Activated CD4-positive, alpha-beta T cell treated with anti-CD3 and anti-CD28 coated beads for 36 hours (primary cell): ENCODE data around the gene ABR. TPM values are rescaled to one million over a fixed set of nuclear protein-coding genes. Genes with fewer than 3 reads are reported as not detected.

Source experiments
- ATAC-seq: fragments of 200-7000 bp; cut with Tn5 transposase; one replicate; pipeline ENCODE4 v1.10.0; 2021; ENCODE audit warnings: mild to moderate bottlenecking, moderate library complexity
- CTCF ChIA-PET: fragments of 350-600 bp; sonication (Branson Sonifier 250); formaldehyde crosslinking; loops from one replicate; lab custom pipeline; 2021; ENCODE audit warnings: antibody characterized with exemption; lab: Charles Lee
- POLR2A ChIA-PET: fragments of 350-600 bp; sonication (Branson Sonifier 250); formaldehyde crosslinking; loops from one replicate; lab custom pipeline; 2021; ENCODE audit warnings: antibody characterized with exemption, inconsistent platforms; lab: Charles Lee
- DNase-seq: peaks from one replicate; pipeline ENCODE4 v3.0.0-alpha.2; 2020
- H3K27ac Mint-ChIP-seq: one replicate; pipeline ENCODE4 v1.8.0; 2021; ENCODE audit warnings: mixed read lengths
- H3K27me3 Mint-ChIP-seq: one replicate; pipeline ENCODE4 v1.8.0; 2021; ENCODE audit warnings: mixed read lengths
- H3K36me3 Mint-ChIP-seq: one replicate; pipeline ENCODE4 v1.8.0; 2021; ENCODE audit warnings: low read depth, mixed read lengths
- H3K4me1 Mint-ChIP-seq: one replicate; pipeline ENCODE4 v1.8.0; 2021; ENCODE audit warnings: mixed read lengths
- H3K4me3 Mint-ChIP-seq: one replicate; pipeline ENCODE4 v1.8.0; 2021; ENCODE audit warnings: mild to moderate bottlenecking, moderate library complexity, mixed read lengths
- H3K9me3 Mint-ChIP-seq: one replicate; pipeline ENCODE4 v1.8.0; 2021; ENCODE audit warnings: low read depth, mixed read lengths
- intact Hi-C, 2 experiments: fragments of 100-400 bp; cut with DNase I in 1 of 2; cut with micrococcal nuclease in 1 of 2; formaldehyde crosslinking; loops; one replicate each; pipeline versions ENCODE4 v1.14.2 to v1.15.1; 2022 to 2024; cut with DNase I, micrococcal nuclease
- total RNA-seq, 2 experiments: library from RNA; stranded (reverse); gene quantifications; one replicate each; pipeline ENCODE4 v1.2.3, GENCODE V29; 2021

The ABR gene
- total RNA-seq, 2 experiments from 2014 or later = 45.2 to 50.5 TPM

GRCh38 chr17:1029922-1030644 lies 149.7 kb downstream of the ABR start:
- Mint-ChIP-seq H3K36me3 (peaks cover 2% of the 10 kb centered on the region), H3K4me1 (no peaks in the 10 kb centered on the region), H3K27ac (no peak overlapping the region), H3K27me3 (no peaks in the 10 kb centered on the region), H3K4me3 (no peak overlapping the region), H3K9me3 (no peaks in the 10 kb centered on the region)
- ChIA-PET POLR2A (no interaction called here), CTCF (interaction anchor here (0.6 kb wide), 2 partner anchors 49 to 304 kb away, joined by 4 read pairs; no protein-coding TSS in a partner anchor)
- DNase-seq = no peak
- no peak for ATAC-seq
- intact Hi-C loops = no loop called here

DNA sequence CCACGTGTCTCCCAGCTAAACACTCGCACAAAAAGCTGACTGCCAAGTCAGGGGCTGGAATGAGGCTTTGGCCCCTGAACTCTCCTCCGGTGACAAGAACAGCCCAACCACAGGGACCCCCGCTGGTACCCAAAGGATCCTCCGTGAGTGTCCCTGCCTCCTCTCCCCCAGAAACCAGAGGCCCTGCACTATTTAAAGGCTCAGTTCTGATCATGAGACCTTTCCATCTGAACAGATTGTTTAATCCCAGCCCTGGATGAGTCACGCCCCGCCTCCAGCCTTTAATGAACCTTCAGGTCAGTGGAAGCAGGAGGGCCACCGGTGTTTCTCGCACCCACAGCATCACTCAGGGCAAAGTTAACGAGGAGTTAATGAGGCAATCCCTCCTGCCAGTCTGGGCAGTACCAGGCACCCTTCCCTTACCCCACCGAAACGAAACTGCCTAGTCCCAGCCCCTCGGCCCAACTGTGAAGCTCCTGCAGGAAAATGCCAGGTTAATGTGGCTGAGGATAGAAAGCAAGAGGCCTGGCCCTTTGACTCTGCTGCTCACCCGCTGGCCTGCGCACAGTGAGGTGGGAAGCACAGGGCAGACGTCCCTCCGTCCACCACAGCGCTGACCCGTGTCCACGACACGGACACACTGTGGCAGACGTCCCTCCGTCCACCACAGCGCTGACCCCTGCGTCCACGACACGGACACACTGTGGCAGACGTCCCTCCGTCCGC lies 150.4 kb downstream of the ABR start:
- Mint-ChIP-seq H3K4me1 (no peaks in the 10 kb centered on the region), H3K4me3 (no peak overlapping the region), H3K9me3 (no peaks in the 10 kb centered on the region), H3K36me3 (peaks cover 2% of the 10 kb centered on the region), H3K27ac (no peak overlapping the region), H3K27me3 (no peaks in the 10 kb centered on the region)
- intact Hi-C loops = no loop called here
- ChIA-PET CTCF (no interaction called here), POLR2A (no interaction called here)
- no peak for ATAC-seq
- DNase-seq = no peak

DNA sequence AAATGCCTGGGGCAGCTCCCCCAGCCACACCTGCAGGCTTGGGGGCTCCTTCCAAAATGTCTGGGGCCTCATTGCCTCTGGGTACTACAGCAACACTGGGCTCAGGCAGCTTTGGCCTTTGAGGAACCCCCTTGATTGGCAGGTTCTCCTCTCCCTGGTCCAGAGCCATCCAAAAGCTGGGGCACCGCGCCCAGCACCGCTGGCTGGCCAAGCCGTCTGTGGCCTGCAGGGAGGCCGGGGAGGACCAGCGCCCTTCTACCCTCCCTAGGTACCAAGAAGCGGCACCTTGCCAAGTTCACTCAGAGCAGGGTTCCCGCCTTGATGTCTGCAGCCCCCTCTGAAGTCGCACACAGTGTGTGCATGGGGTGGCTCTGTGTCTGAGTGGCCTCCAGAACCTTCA lies 152.7 kb downstream of the ABR start:
- Mint-ChIP-seq H3K27ac (no peak overlapping the region), H3K4me1 (no peaks in the 10 kb centered on the region), H3K4me3 (no peak overlapping the region), H3K36me3 (peaks cover 2% of the 10 kb centered on the region), H3K9me3 (no peaks in the 10 kb centered on the region), H3K27me3 (no peaks in the 10 kb centered on the region)
- CTCF ChIA-PET = interaction anchor here (0.7 kb wide), 1 partner anchor 200 kb away, joined by 3 read pairs; no protein-coding TSS in a partner anchor
- intact Hi-C loops = no loop called here
- ATAC-seq (no peak), DNase-seq (no peak)
- POLR2A ChIA-PET = no interaction called here

DNA sequence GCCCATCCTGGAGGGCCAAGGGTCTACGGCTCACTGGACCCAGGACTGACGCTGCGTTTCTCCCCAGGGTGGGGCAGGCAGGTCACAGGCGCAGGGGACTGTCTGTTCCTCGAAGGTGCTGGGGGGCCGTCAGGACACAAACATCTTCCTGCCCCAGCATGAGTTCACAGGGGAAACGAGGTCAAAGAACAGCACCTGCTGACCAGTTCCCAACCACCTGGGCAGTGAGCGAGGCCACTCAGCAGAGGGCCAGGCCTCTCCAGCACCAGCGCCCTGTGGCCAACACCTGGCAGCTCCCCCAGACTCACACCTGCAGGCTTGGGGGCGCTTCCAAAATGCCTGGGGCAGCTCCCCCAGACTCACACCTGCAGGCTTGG lies 153.2 kb downstream of the ABR start:
- DNase-seq = no peak
- ChIA-PET POLR2A (no interaction called here), CTCF (no interaction called here)
- intact Hi-C loops = no loop called here
- H3K4me3 Mint-ChIP-seq = no peak overlapping the region
- no peak for ATAC-seq
- no peak overlapping the region for H3K27ac Mint-ChIP-seq
- peaks cover 2% of the 10 kb centered on the region for H3K36me3 Mint-ChIP-seq
- H3K4me1 Mint-ChIP-seq = no peaks in the 10 kb centered on the region
- no peaks in the 10 kb centered on the region for H3K27me3 Mint-ChIP-seq
- no peaks in the 10 kb centered on the region for H3K9me3 Mint-ChIP-seq

- Mint-ChIP-seq H3K4me3 (no peak overlapping the region), H3K27me3 (no peaks in the 10 kb centered on the region), H3K4me1 (no peaks in the 10 kb centered on the region), H3K27ac (no peak overlapping the region), H3K36me3 (peaks cover 2% of the 10 kb centered on the region), H3K9me3 (no peaks in the 10 kb centered on the region)
- intact Hi-C loops = no loop called here
- no peak for ATAC-seq
- POLR2A ChIA-PET = no interaction called here
- DNase-seq = no peak
- CTCF ChIA-PET = no interaction called here
Observed at GRCh38 chr17:1025733-1026598, 153.8 kb downstream of the ABR start.

GRCh38 chr17:1024076-1024475 lies 155.7 kb downstream of the ABR start:
- no peak overlapping the region for H3K27ac Mint-ChIP-seq
- DNase-seq (no peak), ATAC-seq (no peak)
- H3K4me3 Mint-ChIP-seq = no peak overlapping the region
- ChIA-PET POLR2A (no interaction called here), CTCF (interaction anchor here (0.5 kb wide), 1 partner anchor 56 kb away, joined by 3 read pairs; no protein-coding TSS in a partner anchor)
- H3K27me3 Mint-ChIP-seq = no peaks in the 10 kb centered on the region
- peaks cover 4% of the 10 kb centered on the region for H3K36me3 Mint-ChIP-seq
- intact Hi-C loops = no loop called here
- no peaks in the 10 kb centered on the region for H3K9me3 Mint-ChIP-seq
- H3K4me1 Mint-ChIP-seq = no peaks in the 10 kb centered on the region

DNA sequence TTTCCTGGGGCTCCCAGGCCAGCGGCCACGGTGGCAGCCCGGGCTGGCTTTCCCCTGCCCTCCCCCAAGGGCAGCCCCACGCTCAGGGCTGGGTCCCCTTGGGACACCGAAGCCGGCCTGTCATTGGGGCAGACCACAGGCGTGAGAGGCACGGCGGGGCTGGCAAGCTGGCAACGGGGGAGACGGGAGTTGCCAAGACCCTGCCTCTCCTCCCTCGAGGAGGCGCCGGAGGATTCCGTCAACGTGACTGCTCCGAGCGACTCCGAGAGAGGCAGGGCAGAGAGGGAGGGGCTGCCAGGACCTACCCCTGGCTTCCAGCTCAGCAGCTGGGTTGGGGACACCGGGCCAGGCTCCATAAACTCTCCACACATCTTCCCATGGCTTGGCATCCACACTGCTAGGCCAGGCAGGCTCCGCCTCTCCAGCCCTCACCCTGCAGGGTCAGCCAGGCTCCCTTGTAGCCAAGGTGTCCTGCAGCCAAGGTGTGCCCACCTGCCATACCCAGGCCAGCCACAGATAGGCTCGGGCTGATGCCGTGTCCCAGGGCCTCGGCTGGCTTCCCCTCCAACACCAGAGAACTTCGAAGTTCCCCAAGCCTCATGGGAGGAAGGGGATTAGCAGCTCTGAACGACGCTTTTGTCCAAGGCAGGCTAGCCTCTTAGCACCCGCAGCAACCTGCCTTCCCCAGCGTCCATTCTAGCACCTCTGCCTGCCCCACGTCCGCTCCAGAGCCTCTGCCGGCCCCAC lies 157.3 kb downstream of the ABR start:
- ATAC-seq (no peak), DNase-seq (no peak)
- ChIA-PET POLR2A (no interaction called here), CTCF (no interaction called here)
- Mint-ChIP-seq H3K27me3 (no peaks in the 10 kb centered on the region), H3K27ac (no peak overlapping the region), H3K9me3 (no peaks in the 10 kb centered on the region), H3K4me1 (no peaks in the 10 kb centered on the region), H3K4me3 (no peak overlapping the region), H3K36me3 (peaks cover 4% of the 10 kb centered on the region)
- intact Hi-C loops = no loop called here

DNA sequence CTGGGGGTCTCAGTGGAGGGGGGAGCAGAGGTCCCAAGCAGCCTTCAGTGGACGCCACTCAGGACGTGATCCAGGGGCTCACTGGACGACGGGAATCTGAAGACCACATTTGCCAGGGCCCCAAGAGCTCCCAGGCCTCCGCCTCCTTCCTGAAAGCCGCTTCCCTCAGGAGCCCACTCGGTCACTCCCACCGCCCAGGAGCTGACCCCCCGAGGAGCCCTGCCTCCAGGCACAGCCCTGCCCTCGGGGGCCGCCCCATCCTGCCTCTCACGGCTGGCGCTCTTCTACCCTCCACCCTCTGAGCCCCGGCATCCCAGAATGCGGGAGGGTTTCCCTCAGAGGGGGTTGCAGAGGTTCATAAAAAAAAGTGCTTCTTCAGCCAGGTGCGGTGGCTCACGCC lies 158.6 kb downstream of the ABR start:
- DNase-seq (no peak), ATAC-seq (no peak)
- no peak overlapping the region for H3K4me3 Mint-ChIP-seq
- intact Hi-C loops = no loop called here
- H3K4me1 Mint-ChIP-seq = no peaks in the 10 kb centered on the region
- no peak overlapping the region for H3K27ac Mint-ChIP-seq
- H3K36me3 Mint-ChIP-seq = peaks cover 4% of the 10 kb centered on the region
- ChIA-PET CTCF (interaction anchor here (0.6 kb wide), 1 partner anchor 134 kb away, joined by 5 read pairs; no protein-coding TSS in a partner anchor), POLR2A (no interaction called here)
- no peaks in the 10 kb centered on the region for H3K9me3 Mint-ChIP-seq
- no peaks in the 10 kb centered on the region for H3K27me3 Mint-ChIP-seq

GRCh38 chr17:1019451-1019850 lies 160.3 kb downstream of the ABR start:
- H3K27me3 Mint-ChIP-seq = no peaks in the 10 kb centered on the region
- ATAC-seq = no peak
- H3K4me1 Mint-ChIP-seq = no peaks in the 10 kb centered on the region
- no peak for DNase-seq
- H3K9me3 Mint-ChIP-seq = no peaks in the 10 kb centered on the region
- CTCF ChIA-PET = interaction anchor here (1.4 kb wide), 1 partner anchor 39 kb away, joined by 4 read pairs; no protein-coding TSS in a partner anchor
- POLR2A ChIA-PET = no interaction called here
- H3K27ac Mint-ChIP-seq = peak overlapping the region; percentile 1
- H3K4me3 Mint-ChIP-seq = no peak overlapping the region
- peaks cover 2% of the 10 kb centered on the region for H3K36me3 Mint-ChIP-seq
- intact Hi-C loops = no loop called here

DNA sequence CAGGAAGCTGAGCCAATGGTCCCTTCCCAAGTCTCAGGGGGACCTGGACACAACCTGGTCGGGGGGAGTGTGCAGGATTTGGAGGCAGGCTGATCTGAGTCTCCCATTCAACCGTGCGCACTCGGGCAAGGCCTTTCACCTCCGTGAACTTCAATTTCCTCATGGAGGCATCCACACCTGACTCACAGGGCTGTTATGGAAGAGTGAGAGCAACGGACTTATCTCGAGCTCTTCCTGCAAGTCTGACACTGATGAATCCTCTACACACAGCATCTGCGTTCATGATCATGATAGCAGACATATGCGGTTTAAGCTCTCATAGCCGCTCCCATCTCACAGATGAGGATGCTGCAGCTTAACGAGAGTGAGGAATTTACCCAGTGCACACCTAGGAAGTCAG lies 161.2 kb downstream of the ABR start:
- no peaks in the 10 kb centered on the region for H3K4me1 Mint-ChIP-seq
- ChIA-PET POLR2A (no interaction called here), CTCF (interaction anchor here (1.4 kb wide), 1 partner anchor 40 kb away, joined by 4 read pairs; no protein-coding TSS in a partner anchor)

DNA sequence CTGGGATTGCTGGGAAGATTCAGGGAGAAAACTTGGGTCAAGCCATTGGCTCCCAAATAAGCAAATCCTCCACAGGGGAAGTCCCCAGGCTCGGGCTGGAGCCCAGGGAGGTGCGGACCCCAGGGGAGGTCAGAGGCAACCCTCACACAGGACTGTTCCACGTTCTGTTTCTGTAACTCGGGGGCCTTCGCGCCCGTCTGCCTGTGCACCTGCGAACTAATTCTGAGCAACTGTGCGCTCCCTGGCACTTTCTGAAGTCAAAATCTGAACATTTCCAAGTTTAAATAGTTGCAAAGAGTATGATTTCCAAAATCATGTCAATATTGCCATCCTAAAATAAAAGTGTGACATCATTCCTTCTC lies 166.1 kb downstream of the ABR start:
- intact Hi-C loops = no loop called here
- H3K4me3 Mint-ChIP-seq = no peak overlapping the region
- no peaks in the 10 kb centered on the region for H3K9me3 Mint-ChIP-seq
- H3K27ac Mint-ChIP-seq = no peak overlapping the region
- ChIA-PET CTCF (no interaction called here), POLR2A (no interaction called here)
- H3K27me3 Mint-ChIP-seq = no peaks in the 10 kb centered on the region
- DNase-seq (no peak), ATAC-seq (no peak)
- no peaks in the 10 kb centered on the region for H3K4me1 Mint-ChIP-seq
- peaks cover 4% of the 10 kb centered on the region for H3K36me3 Mint-ChIP-seq

More for the DNA sequence above, 161.2 kb downstream of the ABR start:
- Mint-ChIP-seq H3K9me3 (no peaks in the 10 kb centered on the region), H3K4me3 (no peak overlapping the region), H3K27me3 (no peaks in the 10 kb centered on the region), H3K27ac (no peak overlapping the region), H3K36me3 (peaks cover 2% of the 10 kb centered on the region)
- intact Hi-C loops = no loop called here
- no peak for ATAC-seq
- no peak for DNase-seq
